NCI-H187 (cell line): ENCODE data around the gene TBXAS1.

ENCODE experiments used
- DNase-seq, 2 experiments: peaks; one replicate each; lab custom pipeline; 2025; lab: John Stamatoyannopoulos, UW

The TBXAS1 gene

DNA sequence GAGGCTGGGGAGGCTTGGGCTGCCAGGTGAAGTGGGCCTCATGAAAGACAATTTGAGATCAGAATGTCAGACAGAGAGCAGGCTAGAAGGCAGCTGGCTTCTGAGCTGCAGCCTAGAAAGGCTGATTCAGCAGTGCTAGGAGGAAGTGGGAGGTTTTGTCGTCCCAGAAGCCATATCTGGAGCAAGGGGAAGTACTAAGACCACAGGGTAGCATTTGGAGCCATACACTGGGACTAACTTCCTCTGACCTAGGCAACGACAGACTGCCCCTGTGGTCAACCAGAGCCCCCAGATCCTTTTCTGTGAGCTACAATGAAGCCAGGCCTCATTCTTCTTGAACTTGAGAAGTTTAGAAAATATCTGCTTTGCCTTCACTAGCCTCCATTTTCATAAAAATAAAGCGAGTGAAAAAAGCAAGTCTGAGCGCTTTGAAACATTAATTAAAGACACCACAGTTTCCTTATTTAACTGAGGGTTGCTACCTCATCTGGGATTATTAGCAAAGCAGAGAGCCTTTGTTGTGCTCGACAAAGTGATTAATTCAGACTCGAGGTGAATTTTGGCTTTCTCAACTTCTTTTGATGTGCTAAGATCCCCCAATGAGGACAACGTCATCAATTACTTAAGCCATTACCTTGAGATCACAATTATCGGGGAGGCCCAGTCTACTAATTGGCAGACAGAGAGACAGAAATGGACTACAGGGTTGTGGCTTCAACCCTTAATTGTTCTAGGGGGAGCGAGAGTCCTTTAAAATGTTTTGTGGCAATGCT lies 26.6 kb downstream of the TBXAS1 start:
- DNase-seq = no peak

GRCh38 chr7:139857791-139858190 lies 28.7 kb downstream of the TBXAS1 start:
- no peak for DNase-seq

DNA sequence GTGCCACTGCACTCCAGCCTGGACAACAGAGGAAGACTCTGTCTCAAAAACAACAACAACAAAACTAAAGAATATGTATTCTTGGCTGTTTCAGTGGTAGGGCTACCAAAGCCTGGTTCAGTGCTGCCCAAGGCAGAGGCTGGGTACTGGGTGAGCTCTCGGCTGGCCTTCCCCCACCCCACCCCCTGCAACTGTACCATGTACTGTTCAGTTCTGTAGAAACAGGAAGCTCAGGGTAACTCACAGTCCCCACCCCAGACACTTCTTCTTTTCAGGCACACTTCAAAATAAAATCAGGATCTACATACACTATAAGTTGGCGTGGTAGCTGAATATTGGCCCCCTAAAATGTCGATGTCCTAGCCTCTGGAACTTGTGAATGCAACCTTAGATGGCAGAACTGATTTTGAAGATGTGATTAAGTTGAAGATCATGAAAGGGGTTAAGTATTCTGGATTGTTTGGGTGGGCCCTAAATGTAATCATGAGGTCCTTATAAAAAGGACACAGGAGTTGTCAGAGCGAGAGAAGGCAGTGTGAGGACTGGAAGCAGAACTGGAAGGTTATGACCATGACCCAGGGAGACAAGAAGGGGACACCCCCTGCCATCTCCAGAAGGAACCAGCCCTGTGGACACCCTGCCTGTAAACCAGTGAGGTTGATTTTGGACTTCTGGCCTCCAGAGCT lies 31.2 kb downstream of the TBXAS1 start:
- DNase-seq = no peak

- no peak for DNase-seq
Measured at GRCh38 chr7:139861803-139862202, 32.7 kb downstream of the TBXAS1 start.

DNA sequence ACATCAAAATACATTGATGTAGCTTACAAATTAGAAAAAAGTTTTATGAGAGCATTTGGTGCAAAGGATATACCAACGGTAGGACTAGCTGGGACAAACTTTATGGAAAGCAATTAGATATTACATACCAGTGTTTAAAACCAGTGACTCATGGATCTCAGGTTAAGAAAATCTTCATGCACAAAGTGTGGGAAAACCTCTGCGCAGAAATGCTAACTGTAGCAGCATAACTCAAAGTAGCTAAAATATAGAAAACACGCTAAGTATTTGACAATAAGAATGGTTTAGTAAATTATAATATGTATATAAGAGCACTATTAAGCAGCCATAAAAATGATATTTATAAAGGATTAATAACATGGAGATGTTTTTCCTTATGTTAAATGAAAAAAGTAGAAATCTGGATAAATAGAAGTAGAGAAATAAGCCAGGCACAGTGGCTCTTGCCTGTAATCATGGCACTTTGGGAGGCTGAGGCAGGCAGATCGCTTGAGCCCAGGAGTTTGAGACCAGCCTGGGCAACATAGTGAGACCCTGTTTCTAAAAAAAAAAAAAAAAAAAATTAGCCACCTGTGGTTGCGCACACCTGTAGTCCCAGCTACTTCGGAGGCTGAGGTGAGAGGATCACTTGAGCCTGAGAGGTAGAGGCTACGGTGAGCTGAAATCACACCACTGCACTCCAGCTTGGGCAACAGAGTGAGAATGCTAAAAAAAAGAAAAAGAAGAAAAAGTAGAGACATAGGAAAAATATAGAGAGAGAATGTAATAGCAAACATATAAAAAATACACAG lies 37.2 kb downstream of the TBXAS1 start:
- DNase-seq = no peak

DNA sequence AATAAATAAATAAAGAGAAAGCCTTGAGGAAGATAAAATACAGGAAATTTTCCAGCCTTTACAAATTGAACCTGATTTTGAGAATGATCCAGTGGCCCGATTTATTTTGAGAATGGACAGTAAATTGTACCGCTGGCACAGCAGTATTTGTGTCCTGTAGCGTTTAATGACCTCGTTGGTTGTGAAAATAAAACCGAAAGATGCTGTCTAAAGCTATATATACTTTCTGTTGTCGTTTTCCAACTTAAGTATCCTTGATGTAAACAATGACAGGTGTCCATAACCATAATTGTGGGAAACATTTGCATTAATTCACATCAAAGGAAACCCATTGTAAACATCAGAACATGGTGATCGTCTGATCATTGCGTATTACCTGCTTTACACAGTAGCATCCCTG lies 38.8 kb downstream of the TBXAS1 start:
- DNase-seq = no peak

DNA sequence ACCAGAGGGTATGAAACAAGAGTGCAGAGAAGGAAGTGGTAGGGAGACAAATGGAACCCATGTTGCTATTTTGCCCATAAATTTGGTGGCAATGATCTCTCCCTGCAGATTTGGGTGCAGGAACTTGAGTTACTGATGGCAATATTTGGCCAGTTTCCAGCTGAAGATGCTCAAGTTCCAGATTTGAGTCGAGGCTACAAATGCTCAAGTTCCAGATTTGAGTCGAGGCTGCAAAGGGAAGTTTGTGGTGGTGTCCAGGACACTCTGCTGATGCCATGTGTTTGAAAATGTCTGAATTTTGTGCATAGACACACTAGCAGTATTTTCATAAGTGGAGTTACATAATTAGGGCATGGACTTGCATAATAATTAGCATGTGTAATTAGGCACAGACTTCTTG lies 40.8 kb downstream of the TBXAS1 start:
- no peak for DNase-seq

DNA sequence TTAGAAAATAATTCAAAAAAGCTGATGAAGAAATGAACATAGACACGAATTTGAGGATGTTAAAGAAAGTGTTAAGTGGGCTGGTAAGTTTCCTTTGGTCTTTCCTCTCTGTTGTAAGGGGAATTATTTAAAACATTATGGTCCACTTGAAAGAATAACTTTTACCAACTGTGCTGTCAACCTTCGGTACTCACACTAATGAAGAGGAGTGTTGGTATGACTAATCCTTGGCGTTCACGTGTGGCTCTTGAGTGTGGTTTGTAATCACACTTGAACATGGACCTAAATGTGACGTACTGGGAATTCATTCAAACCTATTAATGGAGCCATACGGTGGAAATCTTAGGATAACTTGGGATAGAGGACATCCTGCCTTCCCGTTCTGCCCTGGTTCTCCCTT lies 41.3 kb downstream of the TBXAS1 start:
- DNase-seq = no peak

- DNase-seq = no peak
Measured at GRCh38 chr7:139871331-139871730, 42.3 kb downstream of the TBXAS1 start.

DNA sequence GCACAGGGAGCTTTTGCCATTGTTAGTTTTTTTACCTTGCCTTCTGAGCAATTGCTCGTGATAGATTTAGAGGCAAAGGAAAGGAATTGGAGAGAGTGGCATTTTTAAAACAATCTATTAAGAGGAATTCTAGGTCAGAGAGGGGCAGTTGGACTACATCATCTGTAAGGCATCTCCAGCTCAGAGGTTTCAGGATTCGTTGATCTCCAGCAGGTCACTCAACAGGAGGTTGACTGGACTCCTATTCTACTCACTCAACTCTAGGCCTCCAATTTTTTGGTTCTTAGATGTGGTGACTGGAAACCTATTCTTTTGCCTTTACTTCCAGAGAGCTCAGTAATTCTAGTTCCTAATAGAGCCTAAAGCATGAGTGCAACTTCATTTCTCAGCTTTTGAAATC lies 42.8 kb downstream of the TBXAS1 start:
- DNase-seq = no peak

- DNase-seq = no peak
Measured at GRCh38 chr7:139873593-139874301, 44.7 kb downstream of the TBXAS1 start.

DNA sequence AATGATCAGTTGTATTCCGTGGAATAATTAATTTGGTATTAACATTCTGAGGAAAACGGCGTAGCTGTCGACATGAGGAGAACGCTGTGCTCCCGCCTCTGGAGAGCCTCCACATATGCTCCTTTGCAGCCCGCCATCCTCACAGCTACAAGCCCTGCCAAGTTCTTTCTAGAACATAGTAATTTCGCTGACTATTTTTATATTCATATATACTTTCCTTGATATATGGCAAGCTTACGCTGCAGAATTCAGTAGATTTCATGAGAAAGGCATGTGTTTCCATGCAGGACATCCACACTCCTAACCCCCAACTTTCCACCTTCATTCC lies 45.2 kb downstream of the TBXAS1 start:
- DNase-seq = no peak

GRCh38 chr7:139875821-139876241 lies 46.8 kb downstream of the TBXAS1 start:
- DNase-seq = no peak

GRCh38 chr7:139876622-139877283 lies 47.7 kb downstream of the TBXAS1 start:
- no peak for DNase-seq

GRCh38 chr7:139883814-139884213 lies 54.8 kb downstream of the TBXAS1 start:
- no peak for DNase-seq

DNA sequence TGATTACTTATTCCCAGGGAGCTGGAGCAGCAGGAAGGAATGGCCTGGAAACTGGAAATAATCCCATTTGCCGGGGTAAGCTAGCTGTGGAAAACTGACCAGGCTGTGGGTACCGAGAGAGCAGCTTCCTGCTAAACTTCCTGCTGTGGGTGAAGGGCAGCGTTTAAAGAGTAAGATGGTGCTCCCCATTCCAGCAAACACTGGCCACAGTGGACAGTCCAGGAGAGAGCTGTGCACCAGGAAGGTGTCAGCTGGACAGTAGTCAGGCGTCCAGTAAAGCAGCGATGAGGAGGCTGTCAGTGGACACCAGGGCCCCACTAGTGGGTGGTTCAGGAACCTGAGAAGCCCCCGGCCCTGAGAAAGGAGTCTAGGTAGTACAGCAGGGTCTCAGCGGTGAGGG lies 55.4 kb downstream of the TBXAS1 start:
- no peak for DNase-seq

GRCh38 chr7:139885511-139885910 lies 56.4 kb downstream of the TBXAS1 start:
- DNase-seq = no peak

- DNase-seq = no peak
Measured at GRCh38 chr7:139886206-139886605, 57.1 kb downstream of the TBXAS1 start.

GRCh38 chr7:139886899-139887298 lies 57.8 kb downstream of the TBXAS1 start:
- DNase-seq = no peak

GRCh38 chr7:139887992-139888481 lies 59.0 kb downstream of the TBXAS1 start:
- no peak for DNase-seq

GRCh38 chr7:139889186-139889871 lies 60.3 kb downstream of the TBXAS1 start:
- DNase-seq = no peak
